Stomach (tissue), 9 donors: Measurements from ENCODE around the gene TCF23. TPM values are rescaled to one million over a fixed set of nuclear protein-coding genes. Genes with fewer than 3 reads are reported as not detected.

Experiments
- DNase-seq, 2 donors: peaks; one replicate each; pipeline versions ENCODE4 v3.0.0 to v3.0.0-alpha.2; 2013 to 2019
- H3K27ac ChIP-seq, 5 donors: fragments of 200-600 bp in 4 of 5; sonication (generic) in 4 of 5; one replicate each; pipeline ENCODE4 v1.5.1; 2013 to 2019; ENCODE audit warnings: mild to moderate bottlenecking in 1 of 5, moderate library complexity in 1 of 5
- H3K27me3 ChIP-seq, 3 donors: fragments of 200-600 bp; sonication (generic); one replicate each; pipeline ENCODE4 v1.5.1; 2017 to 2019; ENCODE audit warnings: mixed run types in 1 of 3
- H3K36me3 ChIP-seq, 4 donors: fragments of 200-600 bp; sonication (generic); 1 replicate in 3 of 4; 2 replicates in 1 of 4; pipeline ENCODE4 v1.5.1; 2016 to 2019
- H3K4me1 ChIP-seq, 4 donors: fragments of 200-600 bp; sonication (generic); one replicate each; pipeline ENCODE4 v1.5.1; 2016 to 2019
- H3K4me3 ChIP-seq, 4 donors: fragments of 200-600 bp; sonication (generic) in 3 of 4; one replicate each; pipeline ENCODE4 v1.5.1; 2016 to 2019; ENCODE audit warnings: mild to moderate bottlenecking in 1 of 4
- H3K9me3 ChIP-seq, 4 donors: fragments of 200-600 bp; sonication (generic); one replicate each; pipeline ENCODE4 v1.5.1; 2016 to 2019
- CTCF ChIP-seq, 7 experiments: fragments of 450-650 bp in 4 of 7; fragments of 200-600 bp in 3 of 7; sonication (generic) in 3 of 7; IDR thresholded peaks; one replicate each; pipeline ENCODE4 v1.5.1; 2016 to 2019; ENCODE audit warnings: antibody characterized with exemption in 7 of 7, control low read depth in 2 of 7, mild to moderate bottlenecking in 1 of 7
- EP300 ChIP-seq: sonication (generic); formaldehyde crosslinking; IDR thresholded peaks from one replicate; pipeline ENCODE4 v1.6.1; 2017; ENCODE audit warnings: antibody characterized with exemption
- POLR2A ChIP-seq, 4 donors: fragments of 450-650 bp; IDR thresholded peaks; one replicate each; pipeline ENCODE4 v1.6.1; 2016; ENCODE audit warnings: antibody characterized with exemption in 4 of 4, control low read depth in 2 of 4, mild to moderate bottlenecking in 1 of 4, moderate library complexity in 1 of 4
- POLR2AphosphoS5 ChIP-seq, 3 donors: sonication (generic); formaldehyde crosslinking; IDR thresholded peaks; one replicate each; pipeline ENCODE4 v1.6.1; 2016; ENCODE audit warnings: antibody characterized with exemption in 3 of 3
- WGBS, 5 donors: extraction: QIAGEN DNeasy Blood & Tissue Kit in 3 of 5; methylation state at CpG; one replicate each; pipeline versions ENCODE4 v1.1.5 to v1.1.7; 2013 to 2018; 5-methylcytosine and 5-hydroxymethylcytosine counted together
- intact Hi-C: fragments of 100-400 bp; cut with DNase I; formaldehyde crosslinking; loops from one replicate; pipeline ENCODE4 v1.15.1; 2023; ENCODE audit warnings: low total_unique reads
- polyA plus RNA-seq, 3 donors: library from polyadenylated mRNA; stranded (reverse); fragments of 200-250 nt; gene quantifications; one replicate each; pipeline ENCODE4 v1.2.3, GENCODE V29; 2013
- total RNA-seq, 5 donors: library from RNA; depleted of rRNA; stranded (reverse); fragments of >200 nt; gene quantifications; one replicate each; pipeline versions ENCODE4 v1.1.0 to v1.2.3, GENCODE V29; 2014 to 2016
- donor health status: healthy with polysubstance abuse.
- donor health status: Bipolar disorder and iron deficiency.
- donor health status: healthy.

TCF23 gene
- total and polyA plus RNA-seq, 8 donors: 0.03 TPM; not detected in 7

GRCh38 chr2:27126252-27126710, 22.5 kb upstream of the TCF23 start:
- intact Hi-C loops: no loop called here
- Histone ChIP-seq H3K36me3 (peaks cover 17 to 28% (median 20%) of the 10 kb centered on the region in 4 donors), H3K4me1 (peaks cover 5 to 16% (median 15%) of the 10 kb centered on the region in 4 donors), H3K27ac (no peak overlapping the region), H3K4me3 (no peak overlapping the region), H3K9me3 (no peaks in the 10 kb centered on the region), H3K27me3 (no peaks in the 10 kb centered on the region)
- TF ChIP-seq POLR2A (IDR thresholded peaks at IDR 0.05): no peak
- TF ChIP-seq EP300: no peak
- TF ChIP-seq CTCF (IDR thresholded peaks at IDR 0.05): no peak
- no peak for TF ChIP-seq POLR2AphosphoS5 (IDR thresholded peaks at IDR 0.05)
- WGBS, 5 donors: 45 to 54% (median 51%) methylated on average over 5 of the region's 5 CpGs
- DNase-seq: no peak

- intact Hi-C loops: no loop called here
- TF ChIP-seq POLR2AphosphoS5 (IDR thresholded peaks at IDR 0.05): no peak
- TF ChIP-seq EP300: no peak
- TF ChIP-seq POLR2A (IDR thresholded peaks at IDR 0.05): no peak
- TF ChIP-seq CTCF (IDR thresholded peaks at IDR 0.05): no peak
- H3K9me3 ChIP-seq: no peaks in the 10 kb centered on the region
- 82 to 89% (median 86%) methylated on average over 9 of the region's 9 CpGs for WGBS, 5 donors
- H3K4me3 ChIP-seq: no peak overlapping the region
- peaks cover 30 to 43% (median 37%) of the 10 kb centered on the region in 4 donors for H3K36me3 ChIP-seq
- no peak overlapping the region for H3K27ac ChIP-seq
- DNase-seq: no peak
- H3K27me3 ChIP-seq: no peaks in the 10 kb centered on the region
- peaks cover 8 to 23% (median 22%) of the 10 kb centered on the region in 4 donors for H3K4me1 ChIP-seq
Measured at GRCh38 chr2:27127883-27128667, 20.7 kb upstream of the TCF23 start.

GRCh38 chr2:27128668-27129571, 19.9 kb upstream of the TCF23 start:
- peaks cover 12 to 23% (median 23%) of the 10 kb centered on the region in 4 donors for H3K4me1 ChIP-seq
- H3K4me3 ChIP-seq: no peak overlapping the region
- TF ChIP-seq EP300 (no peak), POLR2A (IDR thresholded peaks at IDR 0.05) (no peak), POLR2AphosphoS5 (IDR thresholded peaks at IDR 0.05) (no peak), CTCF (IDR thresholded peaks at IDR 0.05) (no peak)
- intact Hi-C loops: no loop called here
- 63 to 76% (median 74%) methylated on average over 11 of the region's 11 CpGs for WGBS, 5 donors
- H3K36me3 ChIP-seq: peaks cover 30 to 43% (median 37%) of the 10 kb centered on the region in 4 donors
- H3K9me3 ChIP-seq: no peaks in the 10 kb centered on the region
- no peak overlapping the region for H3K27ac ChIP-seq
- DNase-seq: no peak
- H3K27me3 ChIP-seq: no peaks in the 10 kb centered on the region

- intact Hi-C loops: no loop called here
- H3K27ac ChIP-seq: no peak overlapping the region
- whole genome bisulfite sequencing, 5 donors: 89 to 96% (median 92%) methylated on average over 10 of the region's 10 CpGs
- no peak for DNase-seq
- no peak overlapping the region for H3K4me3 ChIP-seq
- H3K36me3 ChIP-seq: peaks cover 30 to 43% (median 37%) of the 10 kb centered on the region in 4 donors
- H3K9me3 ChIP-seq: no peaks in the 10 kb centered on the region
- no peaks in the 10 kb centered on the region for H3K27me3 ChIP-seq
- TF ChIP-seq POLR2AphosphoS5 (IDR thresholded peaks at IDR 0.05) (no peak), CTCF (IDR thresholded peaks at IDR 0.05) (no peak), EP300 (no peak), POLR2A (IDR thresholded peaks at IDR 0.05) (no peak)
- peaks cover 10 to 25% (median 20%) of the 10 kb centered on the region in 4 donors for H3K4me1 ChIP-seq
Measured at GRCh38 chr2:27130396-27130795, 18.4 kb upstream of the TCF23 start.
